Activated gamma-delta T cell (primary cell): ENCODE measurements around the gene SH3PXD2B.
"Not testable (repeated sequence)": the region's sequence is repeated elsewhere in the genome, so short reads cannot be mapped to it uniquely, and the experiment has no call there.

ENCODE experiments used
- DNase-seq: peaks from one replicate; lab custom pipeline; 2025; lab: John Stamatoyannopoulos, UW

The SH3PXD2B gene

GRCh38 chr5:172417983-172418630, 36.2 kb downstream of the SH3PXD2B start:
- no peak for DNase-seq

GRCh38 chr5:172417130-172417841, 37.0 kb downstream of the SH3PXD2B start:
- DNase-seq = no peak

- no peak for DNase-seq
These were observed 38.7 kb downstream of the SH3PXD2B start for GRCh38 chr5:172415362-172416275.

GRCh38 chr5:172414531-172415361, 39.6 kb downstream of the SH3PXD2B start:
- no peak for DNase-seq

- DNase-seq = no peak
These were observed 40.6 kb downstream of the SH3PXD2B start for GRCh38 chr5:172413601-172414171.

- DNase-seq = no peak
These were observed 41.5 kb downstream of the SH3PXD2B start for GRCh38 chr5:172412724-172413286.

- DNase-seq = no peak
These were observed 42.7 kb downstream of the SH3PXD2B start for GRCh38 chr5:172411484-172412072.

- no peak for DNase-seq
These were observed 43.5 kb downstream of the SH3PXD2B start for GRCh38 chr5:172410662-172411483.

GRCh38 chr5:172410160-172410559, 44.2 kb downstream of the SH3PXD2B start:
- no peak for DNase-seq

GRCh38 chr5:172409477-172409876, 44.8 kb downstream of the SH3PXD2B start:
- not testable (repeated sequence) for DNase-seq

- DNase-seq = no peak
These were observed 46.5 kb downstream of the SH3PXD2B start for GRCh38 chr5:172407822-172408221.

- DNase-seq = no peak
These were observed 47.1 kb downstream of the SH3PXD2B start for GRCh38 chr5:172407241-172407691.

GRCh38 chr5:172405226-172406107, 48.9 kb downstream of the SH3PXD2B start:
- no peak for DNase-seq

- DNase-seq = no peak
These were observed 49.6 kb downstream of the SH3PXD2B start for GRCh38 chr5:172404746-172405145.

GRCh38 chr5:172403817-172404216, 50.5 kb downstream of the SH3PXD2B start:
- DNase-seq = no peak

- no peak for DNase-seq
These were observed 51.0 kb downstream of the SH3PXD2B start for GRCh38 chr5:172403189-172403796.

GRCh38 chr5:172402531-172403188, 51.7 kb downstream of the SH3PXD2B start:
- no peak for DNase-seq
